Tibial nerve (tissue), 4 donors: ENCODE results near the gene PPP4R4.
"Not testable (repeated sequence)": the region's sequence is repeated elsewhere in the genome, so short reads cannot be mapped to it uniquely, and the experiment has no call there.

Experiments
- CTCF ChIP-seq, 5 experiments: fragments of 200-600 bp in 3 of 5; fragments of 450-650 bp in 2 of 5; sonication (generic) in 3 of 5; IDR thresholded peaks; one replicate each; pipeline ENCODE4 v1.5.1; 2016 to 2019; ENCODE audit warnings: antibody characterized with exemption in 5 of 5, mild to moderate bottlenecking in 3 of 5, moderate library complexity in 2 of 5
- EP300 ChIP-seq, 2 donors: sonication (generic); formaldehyde crosslinking; IDR thresholded peaks; one replicate each; pipeline ENCODE4 v1.6.1; 2017; ENCODE audit warnings: antibody characterized with exemption in 2 of 2, mild to moderate bottlenecking in 1 of 2
- POLR2A ChIP-seq, 2 donors: fragments of 450-650 bp; IDR thresholded peaks; one replicate each; pipeline ENCODE4 v1.6.1; 2017; ENCODE audit warnings: antibody characterized with exemption in 2 of 2, mild to moderate bottlenecking in 2 of 2, moderate library complexity in 2 of 2

- not testable (repeated sequence) for TF ChIP-seq CTCF, POLR2A, EP300 (IDR thresholded peaks at IDR 0.05)
Measured at GRCh38 chr14:94218198-94218886, 44.2 kb downstream of the PPP4R4 start.
